GM12865 (cell line): Measurements from ENCODE around the gene ISLR.

Source experiments
- DNase-seq: peaks from one replicate; pipeline ENCODE4 v3.0.0; 2010; ENCODE audit warnings: low read depth
- H3K4me3 ChIP-seq: 2 replicates; pipeline ENCODE4 v1.5.1; 2011; ENCODE audit warnings: mild to moderate bottlenecking, low read depth, low read length, control low read depth
- TF ChIP-seq, protein P1 (sequence below): IDR thresholded peaks from 2 replicates; pipeline ENCODE4 v1.5.1; 2011; ENCODE audit warnings: low read length, control low read depth, low read depth, inconsistent platforms; ENCODE audit not compliant: insufficient read depth; ENCODE audit errors: missing control alignments

The ISLR gene

DNA sequence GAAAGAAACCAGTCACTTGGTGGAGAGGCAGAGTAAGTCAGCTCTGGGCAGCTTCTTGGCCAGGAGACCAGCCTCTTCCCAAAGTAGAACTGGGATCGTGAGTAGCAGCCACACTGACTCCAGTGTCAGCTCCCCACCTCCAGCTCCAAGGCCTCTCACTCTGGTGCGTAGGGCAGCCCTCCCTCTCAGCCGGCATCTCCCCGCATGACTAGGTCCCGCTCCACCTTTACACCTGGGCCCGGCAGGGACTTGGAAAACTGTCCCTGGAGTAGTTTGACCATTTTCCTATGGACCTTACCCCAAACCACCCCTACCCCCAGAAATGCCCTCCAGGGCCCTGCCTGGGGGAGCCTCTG, 25.8 kb downstream of the ISLR start:
- DNase-seq = no peak
- TF ChIP-seq, protein P1, sequence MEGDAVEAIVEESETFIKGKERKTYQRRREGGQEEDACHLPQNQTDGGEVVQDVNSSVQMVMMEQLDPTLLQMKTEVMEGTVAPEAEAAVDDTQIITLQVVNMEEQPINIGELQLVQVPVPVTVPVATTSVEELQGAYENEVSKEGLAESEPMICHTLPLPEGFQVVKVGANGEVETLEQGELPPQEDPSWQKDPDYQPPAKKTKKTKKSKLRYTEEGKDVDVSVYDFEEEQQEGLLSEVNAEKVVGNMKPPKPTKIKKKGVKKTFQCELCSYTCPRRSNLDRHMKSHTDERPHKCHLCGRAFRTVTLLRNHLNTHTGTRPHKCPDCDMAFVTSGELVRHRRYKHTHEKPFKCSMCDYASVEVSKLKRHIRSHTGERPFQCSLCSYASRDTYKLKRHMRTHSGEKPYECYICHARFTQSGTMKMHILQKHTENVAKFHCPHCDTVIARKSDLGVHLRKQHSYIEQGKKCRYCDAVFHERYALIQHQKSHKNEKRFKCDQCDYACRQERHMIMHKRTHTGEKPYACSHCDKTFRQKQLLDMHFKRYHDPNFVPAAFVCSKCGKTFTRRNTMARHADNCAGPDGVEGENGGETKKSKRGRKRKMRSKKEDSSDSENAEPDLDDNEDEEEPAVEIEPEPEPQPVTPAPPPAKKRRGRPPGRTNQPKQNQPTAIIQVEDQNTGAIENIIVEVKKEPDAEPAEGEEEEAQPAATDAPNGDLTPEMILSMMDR = no peak
- H3K4me3 ChIP-seq = no peak overlapping the region

DNA sequence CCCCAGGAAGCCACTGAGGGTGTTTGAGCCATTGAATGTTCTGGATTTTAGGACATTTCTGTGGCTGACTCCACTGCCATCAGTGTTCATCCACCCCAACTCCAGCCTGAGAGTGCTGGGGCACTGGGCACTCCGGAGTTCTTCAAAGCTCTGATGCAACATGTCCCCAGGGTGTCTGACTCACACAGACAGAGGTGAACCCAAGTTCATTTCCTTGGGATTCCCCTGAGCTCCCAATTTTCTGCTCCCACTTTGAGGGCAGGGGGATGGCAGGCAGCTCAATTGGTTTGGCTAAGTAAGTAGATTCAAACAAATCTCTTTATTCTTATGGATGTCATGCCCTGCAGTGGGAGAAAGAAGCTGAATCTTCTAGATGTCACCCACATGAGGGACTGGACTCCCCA, 26.9 kb downstream of the ISLR start:
- no peak overlapping the region for H3K4me3 ChIP-seq
- DNase-seq = peak; percentile 42
- TF ChIP-seq, protein P1 = no peak

DNA sequence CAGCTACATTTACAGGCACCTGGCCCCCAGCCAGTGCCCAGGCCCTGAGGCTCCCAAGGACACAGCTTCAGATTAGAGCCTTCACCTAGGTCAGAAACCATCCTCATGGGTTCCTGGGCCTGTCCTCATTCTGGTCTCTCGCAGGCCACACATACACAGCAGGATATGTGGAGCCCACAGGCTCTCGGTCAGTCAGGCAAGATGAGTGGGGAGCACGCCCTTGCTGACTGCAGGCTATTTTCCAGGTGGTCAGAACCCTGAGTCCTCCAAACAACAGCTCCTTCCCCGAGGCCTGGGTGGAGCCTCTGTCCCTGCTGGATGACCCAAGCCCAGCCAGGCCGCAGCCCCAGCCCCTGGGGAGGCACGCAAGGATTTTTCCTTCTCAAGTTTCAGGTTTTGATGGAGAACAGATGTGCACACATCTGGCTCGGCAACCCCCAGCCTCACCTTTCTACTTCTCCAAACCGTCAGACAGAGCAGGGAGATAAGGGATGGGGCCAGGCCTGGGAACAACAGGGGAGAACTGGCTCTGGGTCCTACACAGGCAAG, 27.4 kb downstream of the ISLR start:
- H3K4me3 ChIP-seq = no peak overlapping the region
- TF ChIP-seq, protein P1 = no peak
- no peak for DNase-seq

DNA sequence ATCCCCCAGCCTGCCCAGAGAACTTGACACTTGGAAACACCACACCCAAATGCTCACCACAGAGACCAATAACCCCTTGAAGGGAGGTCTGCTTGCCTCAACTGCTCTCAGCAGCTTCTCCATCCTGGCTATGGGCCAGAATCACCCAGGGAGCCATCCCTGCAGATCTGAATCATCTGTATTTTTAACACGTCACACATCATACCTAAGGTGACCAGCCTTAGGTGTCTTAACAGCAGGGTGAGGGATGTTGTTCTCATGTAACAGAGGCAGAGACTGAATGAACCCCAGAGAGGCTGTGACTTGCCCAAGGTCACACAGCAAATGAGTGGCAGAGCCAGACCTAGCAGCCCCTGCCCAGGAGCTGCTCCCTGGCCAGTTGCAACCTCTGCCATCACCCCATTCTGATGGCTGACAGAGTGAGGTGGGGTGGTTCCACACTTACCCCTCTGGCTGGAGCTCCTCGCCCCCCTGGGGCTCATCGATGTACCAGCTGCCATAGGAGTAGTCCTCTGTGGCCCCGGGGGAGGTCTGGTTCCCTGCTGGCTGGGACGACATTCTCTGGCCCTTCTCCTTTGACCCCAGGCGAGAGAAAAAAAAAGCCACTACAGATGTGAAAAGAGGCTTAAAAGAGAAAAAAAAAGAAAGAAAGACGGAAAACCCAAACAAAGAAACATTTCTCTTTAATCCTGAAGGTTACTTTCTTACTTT, 28.4 kb downstream of the ISLR start:
- H3K4me3 ChIP-seq = no peak overlapping the region
- TF ChIP-seq, protein P1 = no peak

DNA sequence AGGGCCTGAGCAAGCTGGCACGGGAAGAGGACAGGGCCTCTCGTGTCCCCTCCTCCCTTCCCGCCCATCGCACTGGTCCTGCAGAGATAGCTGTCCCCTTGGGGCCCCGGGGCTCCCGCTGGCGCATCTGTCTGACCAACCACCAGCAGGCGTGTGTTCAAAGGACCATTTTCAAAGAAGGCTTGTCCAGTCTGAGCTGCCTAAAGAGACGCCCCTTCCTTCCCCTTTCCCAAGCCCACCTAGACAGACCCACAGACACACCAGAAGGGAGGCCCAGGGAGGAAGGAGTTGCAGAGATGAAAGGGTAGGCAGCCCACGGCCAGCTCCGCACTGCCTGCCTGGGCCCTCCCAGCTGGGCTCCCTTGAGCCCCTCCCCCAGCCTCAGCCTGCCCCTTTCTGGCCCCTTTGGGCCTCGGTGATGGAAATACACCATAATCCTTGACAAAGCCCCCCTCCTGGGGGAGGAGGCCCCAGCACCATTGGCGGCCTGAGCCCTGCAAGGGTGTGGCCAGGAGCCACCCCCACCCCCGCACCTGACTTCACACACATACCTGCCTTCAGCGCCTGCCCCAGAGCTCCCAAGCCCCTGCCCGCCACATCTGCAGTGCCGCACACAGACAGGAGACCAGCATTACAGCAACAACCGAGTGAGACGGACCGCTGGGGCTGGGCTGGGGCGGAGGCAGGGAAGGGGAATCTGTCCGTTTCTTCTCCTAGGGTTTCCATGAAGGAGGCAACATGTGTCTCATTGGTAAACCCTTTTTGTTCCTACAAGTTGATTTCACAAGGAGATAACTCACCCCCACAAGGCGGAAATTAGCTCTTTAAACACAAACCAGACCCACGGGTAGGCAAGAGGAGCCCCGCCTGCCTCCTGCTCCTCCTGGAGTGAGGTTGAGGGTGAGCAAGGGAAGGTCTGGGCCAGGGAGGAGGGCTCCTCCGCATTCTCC, 29.2 kb downstream of the ISLR start, which contains the start of gene STRA6:
Gene STRA6, minus strand, starts transcription at position 336 of the 950 bp plus-strand sequence. CDS start 520 bp downstream, outside the sequence.
- no peak within 1 kb of the TSS for H3K4me3 ChIP-seq
- TF ChIP-seq, protein P1 = no peak
- DNase-seq = no peak

More for the DNA sequence above, 28.4 kb downstream of the ISLR start:
- no peak for DNase-seq

DNA sequence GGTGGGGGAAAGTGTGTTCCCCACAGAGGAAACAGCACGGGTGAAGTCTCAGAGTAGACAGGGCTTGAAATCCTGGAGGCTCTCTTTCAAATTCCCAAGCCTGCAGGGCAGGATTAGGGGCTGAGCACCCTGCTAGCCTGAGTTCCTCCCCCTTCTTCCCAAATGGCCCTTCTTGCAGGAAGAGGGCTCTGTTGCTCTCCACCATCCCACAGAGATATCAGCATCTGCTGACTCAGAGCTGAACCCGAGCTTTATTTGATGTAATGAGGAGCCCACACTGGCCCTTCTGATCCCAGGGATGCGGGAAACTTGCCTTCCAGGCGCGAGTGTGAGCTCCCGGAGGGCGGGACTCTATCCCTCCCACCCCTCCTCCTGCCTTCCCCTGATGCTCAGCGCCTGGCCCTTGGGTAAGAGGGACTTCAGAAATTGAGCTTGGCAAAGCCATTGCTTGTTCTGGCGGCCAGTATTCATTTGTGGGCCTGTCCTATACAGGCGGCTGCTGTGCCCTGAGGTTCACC, 30.5 kb downstream of the ISLR start:
- TF ChIP-seq, protein P1 = no peak
- DNase-seq = no peak
- H3K4me3 ChIP-seq = no peak overlapping the region
